PC-3 (cell line): ENCODE data around the gene KCNQ1OT1.

Experiments
- CTCF ChIP-seq: fragments of 300-600 bp; sonication (generic); conservative IDR thresholded peaks from 2 replicates; pipeline ENCODE4 v1.5.1; 2017; ENCODE audit warnings: antibody characterized with exemption, low read depth, mild to moderate bottlenecking, low read length
- EZH2phosphoT487 ChIP-seq: fragments of 300-600 bp; sonication (generic); IDR thresholded peaks from 2 replicates; pipeline ENCODE4 v1.6.1; 2018; ENCODE audit warnings: mild to moderate bottlenecking, antibody characterized with exemption, low read length, borderline replicate concordance

- TF ChIP-seq CTCF (no peak), EZH2phosphoT487 (no peak)
Observed at GRCh38 chr11:2589538-2589934, 110.3 kb downstream of the KCNQ1OT1 start.
